Progenitor cell of endocrine pancreas (in vitro differentiated cells): ENCODE results near the gene COASY. TPM values are rescaled to one million over a fixed set of nuclear protein-coding genes. Genes with fewer than 3 reads are reported as not detected.
A peak's percentile ranks its signal among the peaks of the same experiment; 100 is the strongest.

Experiments used
- DNase-seq: peaks from one replicate; pipeline ENCODE4 v3.0.0; 2021; ENCODE audit warnings: low spot score; ENCODE audit not compliant: unreplicated experiment
- H3K27ac Mint-ChIP-seq: 2 replicates; pipeline ENCODE4 v1.8.0; 2021; ENCODE audit warnings: mild to moderate bottlenecking, moderate library complexity, mixed read lengths
- H3K27me3 Mint-ChIP-seq: 2 replicates; pipeline ENCODE4 v1.8.0; 2021; ENCODE audit warnings: mixed read lengths
- H3K36me3 Mint-ChIP-seq: 2 replicates; pipeline ENCODE4 v1.8.0; 2022; ENCODE audit warnings: mixed read lengths; ENCODE audit not compliant: insufficient read depth
- H3K4me1 Mint-ChIP-seq: 2 replicates; pipeline ENCODE4 v1.8.0; 2021; ENCODE audit warnings: low read depth, mixed read lengths
- H3K4me3 Mint-ChIP-seq: 2 replicates; pipeline ENCODE4 v1.8.0; 2021; ENCODE audit warnings: low read depth, mild to moderate bottlenecking, moderate library complexity, mixed read lengths
- H3K9me3 Mint-ChIP-seq: 2 replicates; pipeline ENCODE4 v1.8.0; 2021; ENCODE audit warnings: low read depth, mixed read lengths
- long read RNA-seq: library from polyadenylated mRNA; unstranded; transcript quantifications from one replicate; pipeline ENCODE4 v2.0.0, GENCODE V29; 2020
- total RNA-seq: library from RNA; stranded (reverse); gene quantifications from 2 replicates; pipeline ENCODE4 v1.2.1, GENCODE V29; 2021
- TF ChIP-seq, protein P1 (sequence below): fragments of 200-600 bp; sonication (generic); IDR thresholded peaks from one replicate; pipeline ENCODE4 v1.5.0; 2021; ENCODE audit warnings: antibody characterized with exemption, mild to moderate bottlenecking; ENCODE audit not compliant: unreplicated experiment

Gene COASY
- total RNA-seq, result 60.0 and 66.9 TPM in 2 replicates
- long read RNA-seq, transcript COASY-202 (10 exons, 2,071 nt), result minor isoform, 18 of 83 reads
- long read RNA-seq, transcript COASY-201 (9 exons, 2,458 nt), result major isoform, 36 of 83 reads
- long read RNA-seq, partial matches to known transcripts, result 8 of 83 reads
- long read RNA-seq, other reads (novel, unspliced or antisense), result 21 of 83 reads

- peak; percentile 85 for DNase-seq
- Mint-ChIP-seq H3K27me3 (no peaks in the 10 kb centered on the region), H3K9me3 (no peaks in the 10 kb centered on the region), H3K36me3 (no peaks in the 10 kb centered on the region), H3K27ac (peak within 1 kb of the TSS; percentile 98), H3K4me3 (peak within 1 kb of the TSS; percentile 92), H3K4me1 (peaks cover 16% of the 10 kb centered on the region)
- TF ChIP-seq, protein P1, sequence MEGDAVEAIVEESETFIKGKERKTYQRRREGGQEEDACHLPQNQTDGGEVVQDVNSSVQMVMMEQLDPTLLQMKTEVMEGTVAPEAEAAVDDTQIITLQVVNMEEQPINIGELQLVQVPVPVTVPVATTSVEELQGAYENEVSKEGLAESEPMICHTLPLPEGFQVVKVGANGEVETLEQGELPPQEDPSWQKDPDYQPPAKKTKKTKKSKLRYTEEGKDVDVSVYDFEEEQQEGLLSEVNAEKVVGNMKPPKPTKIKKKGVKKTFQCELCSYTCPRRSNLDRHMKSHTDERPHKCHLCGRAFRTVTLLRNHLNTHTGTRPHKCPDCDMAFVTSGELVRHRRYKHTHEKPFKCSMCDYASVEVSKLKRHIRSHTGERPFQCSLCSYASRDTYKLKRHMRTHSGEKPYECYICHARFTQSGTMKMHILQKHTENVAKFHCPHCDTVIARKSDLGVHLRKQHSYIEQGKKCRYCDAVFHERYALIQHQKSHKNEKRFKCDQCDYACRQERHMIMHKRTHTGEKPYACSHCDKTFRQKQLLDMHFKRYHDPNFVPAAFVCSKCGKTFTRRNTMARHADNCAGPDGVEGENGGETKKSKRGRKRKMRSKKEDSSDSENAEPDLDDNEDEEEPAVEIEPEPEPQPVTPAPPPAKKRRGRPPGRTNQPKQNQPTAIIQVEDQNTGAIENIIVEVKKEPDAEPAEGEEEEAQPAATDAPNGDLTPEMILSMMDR, result no peak
Observed at GRCh38 chr17:42561897-42562387, at the start of gene COASY. COASY (plus strand) TSS chr17:42562148; CDS start chr17:42562623, 475 bp downstream.

GRCh38 chr17:42512246-42512645 is 49.7 kb upstream of the COASY start:
- Mint-ChIP-seq H3K9me3 (no peaks in the 10 kb centered on the region), H3K4me3 (no peak overlapping the region), H3K27me3 (no peaks in the 10 kb centered on the region), H3K27ac (peak overlapping the region; percentile 29), H3K4me1 (no peaks in the 10 kb centered on the region), H3K36me3 (peaks cover 17% of the 10 kb centered on the region)
- no peak for DNase-seq
- TF ChIP-seq, protein P1, result no peak

DNA sequence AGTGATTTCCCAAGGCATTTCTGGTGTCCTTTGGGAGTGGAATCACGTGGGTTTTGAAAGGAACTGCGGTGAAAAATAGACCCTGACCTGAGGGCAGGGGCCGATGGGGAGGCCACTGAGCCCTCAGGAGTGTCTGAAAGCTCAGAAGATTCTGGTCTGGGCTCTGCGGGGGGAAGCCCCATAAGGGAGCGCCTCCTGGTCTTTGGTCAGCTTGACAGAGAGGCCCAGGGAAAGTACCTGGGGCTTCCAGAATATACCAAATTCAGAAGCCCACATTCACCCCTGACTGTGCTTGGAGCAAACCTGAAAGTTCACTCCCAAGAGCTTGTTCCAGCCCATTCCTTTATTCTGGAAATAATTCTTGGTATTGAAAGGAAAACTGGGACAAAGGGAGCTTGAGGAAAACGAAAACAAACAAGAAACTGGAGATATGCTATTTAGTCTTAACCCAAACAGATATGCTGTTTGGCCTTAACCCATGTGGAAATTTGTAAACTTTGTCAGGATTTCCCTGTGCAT is 49.2 kb upstream of the COASY start:
- H3K27ac Mint-ChIP-seq, result no peak overlapping the region
- TF ChIP-seq, protein P1, result no peak
- no peak for DNase-seq
- no peaks in the 10 kb centered on the region for H3K27me3 Mint-ChIP-seq
- H3K4me3 Mint-ChIP-seq, result no peak overlapping the region
- no peaks in the 10 kb centered on the region for H3K9me3 Mint-ChIP-seq
- no peaks in the 10 kb centered on the region for H3K4me1 Mint-ChIP-seq
- H3K36me3 Mint-ChIP-seq, result peaks cover 21% of the 10 kb centered on the region

DNA sequence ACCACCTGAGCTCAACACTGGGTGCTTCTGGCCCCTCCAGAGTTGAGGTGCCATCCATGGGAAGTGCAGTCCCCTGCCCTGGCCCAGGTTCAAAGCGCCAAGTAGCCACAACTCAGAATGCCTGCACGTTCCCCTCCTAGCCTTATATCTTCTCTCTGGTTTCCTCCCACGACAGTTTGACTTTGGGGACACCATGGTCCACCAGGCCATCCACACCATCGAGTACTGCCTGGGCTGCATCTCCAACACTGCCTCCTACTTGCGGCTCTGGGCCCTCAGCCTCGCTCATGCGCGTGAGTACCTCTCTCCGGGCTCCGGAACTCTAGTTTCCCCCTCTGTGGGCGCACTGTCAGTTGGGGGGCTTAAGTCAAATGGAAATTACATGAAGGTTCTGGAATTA is 48.3 kb upstream of the COASY start:
- no peak for DNase-seq
- Mint-ChIP-seq H3K9me3 (no peaks in the 10 kb centered on the region), H3K27ac (no peak overlapping the region), H3K4me1 (peaks cover 2% of the 10 kb centered on the region), H3K4me3 (no peak overlapping the region), H3K36me3 (peaks cover 18% of the 10 kb centered on the region), H3K27me3 (no peaks in the 10 kb centered on the region)
- TF ChIP-seq, protein P1, result no peak

GRCh38 chr17:42514279-42514678 is 47.7 kb upstream of the COASY start:
- Mint-ChIP-seq H3K4me3 (no peak overlapping the region), H3K27me3 (no peaks in the 10 kb centered on the region), H3K36me3 (peaks cover 18% of the 10 kb centered on the region), H3K27ac (no peak overlapping the region), H3K4me1 (peaks cover 5% of the 10 kb centered on the region), H3K9me3 (no peaks in the 10 kb centered on the region)
- TF ChIP-seq, protein P1, result no peak
- DNase-seq, result no peak
